HG02938 (cell line): Measurements from ENCODE around the gene PRKCA.
"Not testable (repeated sequence)": the region's sequence is repeated elsewhere in the genome, so short reads cannot be mapped to it uniquely, and the experiment has no call there.

ENCODE experiments used
- ATAC-seq: cut with Tn5 transposase; IDR thresholded peaks from one replicate; pipeline ENCODE4 v1.9.1; 2021; ENCODE audit warnings: mild to moderate bottlenecking, moderate library complexity; ENCODE audit not compliant: unreplicated experiment

The PRKCA gene

DNA sequence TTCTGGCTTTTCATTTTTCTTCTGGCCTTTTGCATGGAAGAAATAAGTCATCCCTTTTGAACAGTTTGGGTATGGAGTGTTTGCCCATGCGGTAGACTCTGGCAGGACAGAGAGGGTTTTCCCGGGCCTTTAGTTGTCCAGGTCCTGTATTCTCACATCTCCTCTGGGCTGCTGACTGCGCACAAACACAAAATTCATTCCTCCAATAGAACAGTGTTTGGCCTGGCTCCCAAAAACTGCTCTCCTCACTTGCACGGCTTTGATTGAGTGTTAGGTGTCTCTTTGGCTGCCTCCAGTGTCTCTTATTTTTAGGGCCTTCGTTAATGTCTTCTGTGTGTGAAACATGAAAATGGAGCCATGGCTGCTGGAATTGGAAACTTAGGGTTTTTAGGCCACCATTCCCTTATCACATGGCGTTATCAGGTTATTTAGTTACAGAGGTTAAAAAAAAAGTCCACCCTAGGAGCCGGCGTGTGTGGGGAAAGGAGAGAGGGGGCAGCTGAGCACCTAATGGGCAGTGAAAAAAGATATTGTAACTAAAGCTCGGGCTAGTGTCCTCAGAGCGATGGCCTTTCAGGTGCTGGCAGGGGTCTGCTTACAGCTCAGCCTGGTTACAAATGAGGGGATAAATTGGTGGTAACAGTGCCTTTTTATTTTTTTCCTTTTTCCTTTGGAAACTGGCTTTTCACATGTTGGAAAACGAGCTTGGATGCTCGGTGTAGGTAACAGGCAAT, 47.3 kb downstream of the PRKCA start:
- no peak for ATAC-seq

DNA sequence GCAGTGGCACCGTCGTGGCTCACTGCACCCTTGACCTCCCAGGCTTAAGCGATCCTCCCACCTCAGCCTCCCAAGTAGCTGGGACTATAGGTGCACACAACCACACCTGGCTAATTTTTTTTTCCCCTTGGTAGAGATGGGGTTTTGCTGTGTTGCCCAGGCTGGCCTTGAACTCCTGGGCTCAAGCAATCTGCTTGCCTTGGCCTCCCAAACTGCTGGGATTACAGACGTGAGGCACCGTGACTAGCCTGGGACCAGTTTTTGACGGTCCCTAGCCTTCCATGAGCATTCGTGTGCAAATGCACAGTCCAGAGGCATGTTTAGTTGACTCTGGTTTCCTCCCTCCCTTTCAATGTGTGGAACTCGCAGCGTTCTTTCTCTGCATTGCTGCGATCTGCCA, 48.2 kb downstream of the PRKCA start:
- not testable (repeated sequence) for ATAC-seq

DNA sequence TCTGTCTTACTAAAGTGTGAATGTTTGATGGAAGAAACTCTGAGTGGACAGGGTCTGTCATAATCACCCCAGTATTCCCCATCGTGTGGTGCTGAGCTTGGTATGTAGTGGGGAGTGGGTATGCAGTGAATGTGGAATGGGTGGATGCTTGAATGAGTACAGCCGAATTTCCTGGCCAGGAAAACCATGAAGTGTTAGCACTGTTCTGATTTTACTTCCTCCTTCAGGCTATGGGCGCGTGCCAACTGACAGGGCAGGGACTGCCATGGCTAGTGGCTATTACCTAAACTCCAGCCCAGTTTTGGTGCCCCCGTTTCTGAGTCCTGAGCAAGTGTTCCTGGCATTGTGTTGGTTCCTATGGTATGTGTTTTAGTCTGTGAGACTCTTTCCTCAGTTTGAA, 48.6 kb downstream of the PRKCA start:
- ATAC-seq = no peak

DNA sequence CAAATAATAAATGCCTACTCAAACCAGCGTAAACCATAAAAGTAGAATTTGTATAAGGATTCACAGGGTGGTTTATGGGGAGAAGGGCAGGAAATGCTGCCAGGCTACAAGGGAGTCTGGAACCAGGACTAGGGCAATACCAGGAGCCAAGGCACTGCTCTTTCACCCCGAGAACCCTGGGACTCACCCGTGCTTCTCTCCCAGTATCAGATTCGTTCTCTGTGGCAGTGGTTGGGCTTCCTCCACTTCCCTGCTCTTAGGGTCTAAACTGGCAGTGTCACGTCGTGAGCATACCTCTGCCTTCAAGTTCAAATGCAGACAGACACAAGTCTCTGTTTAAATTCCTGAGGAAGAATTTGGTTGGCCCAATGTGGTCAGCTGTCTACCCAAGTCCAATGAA, 49.3 kb downstream of the PRKCA start:
- ATAC-seq = no peak

DNA sequence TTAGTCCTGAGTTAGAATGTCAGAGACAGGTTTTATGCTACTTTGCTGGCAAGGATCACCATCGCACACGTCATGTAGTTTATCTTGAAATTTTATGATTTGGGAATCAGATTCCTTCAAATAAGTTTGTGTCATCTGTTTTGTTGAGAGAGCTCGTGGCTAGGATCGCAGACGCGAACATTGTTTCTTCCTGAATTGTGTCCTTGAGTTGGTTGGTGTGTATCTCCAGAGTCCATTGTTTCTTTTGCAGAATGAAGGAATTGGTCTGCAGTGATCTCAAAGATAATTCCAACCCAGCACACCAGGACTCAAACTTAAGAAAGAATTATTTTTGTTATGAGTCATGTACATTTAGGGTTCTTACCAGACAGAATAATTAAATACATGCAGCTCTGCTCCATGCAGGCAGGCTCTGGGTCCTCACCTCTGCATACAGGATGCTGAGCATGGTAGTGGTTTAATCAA, 51.6 kb downstream of the PRKCA start:
- ATAC-seq = no peak

DNA sequence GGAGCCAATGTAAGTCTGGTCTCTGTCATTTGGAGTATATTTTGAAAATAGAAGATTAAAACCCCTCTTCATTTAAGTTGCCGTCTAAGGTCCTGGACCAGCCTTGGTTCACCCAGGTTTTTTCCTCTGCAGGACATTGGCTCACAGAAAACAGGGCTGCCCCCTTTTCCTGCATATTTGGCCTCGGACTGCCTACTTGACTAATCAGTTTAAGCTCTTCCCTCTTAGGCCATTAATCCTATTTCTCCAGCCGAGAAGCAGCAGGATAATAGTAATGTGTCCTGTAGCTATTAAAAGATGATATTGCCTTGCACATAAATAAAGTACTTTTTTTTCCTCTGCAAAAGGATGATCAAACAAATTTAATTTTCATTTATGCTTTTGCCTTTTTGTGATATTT, 52.1 kb downstream of the PRKCA start:
- ATAC-seq = no peak

DNA sequence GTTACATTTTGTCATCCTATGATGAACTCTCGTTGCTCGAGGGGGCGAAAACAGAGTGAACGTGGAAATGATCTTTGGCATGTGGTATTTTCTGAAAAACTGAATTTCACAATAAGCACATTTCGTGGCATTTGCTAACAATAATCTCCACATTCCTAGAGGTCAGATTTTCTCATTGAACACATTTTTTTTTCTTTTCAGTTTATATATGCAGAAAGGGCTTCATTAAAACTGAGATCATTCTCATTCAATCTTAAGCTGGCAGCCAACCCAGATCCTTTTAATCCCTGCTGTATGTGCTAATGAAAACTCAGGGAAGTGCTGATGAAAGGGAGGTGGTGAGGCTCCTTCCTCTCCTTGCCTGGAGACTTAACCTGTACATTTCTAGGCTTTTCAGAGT, 52.6 kb downstream of the PRKCA start:
- ATAC-seq = no peak

DNA sequence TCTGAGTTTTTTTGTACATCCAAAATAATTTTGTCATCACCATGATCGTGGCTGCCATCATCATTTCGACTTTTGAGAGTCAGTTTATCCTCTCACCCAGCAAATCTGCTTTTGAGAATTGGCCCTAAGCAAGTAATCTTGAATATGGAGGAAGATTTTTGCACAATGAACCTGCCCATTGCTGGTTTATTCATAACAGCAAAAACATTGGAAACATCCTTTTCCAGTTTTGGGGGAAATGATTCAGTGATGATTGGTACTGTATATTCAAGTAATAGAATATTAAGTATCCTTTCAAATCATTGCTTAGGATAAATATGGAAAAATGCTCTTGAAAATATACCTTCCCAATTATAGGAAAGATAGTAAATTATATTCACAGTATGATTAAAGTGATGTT, 53.1 kb downstream of the PRKCA start:
- no peak for ATAC-seq

DNA sequence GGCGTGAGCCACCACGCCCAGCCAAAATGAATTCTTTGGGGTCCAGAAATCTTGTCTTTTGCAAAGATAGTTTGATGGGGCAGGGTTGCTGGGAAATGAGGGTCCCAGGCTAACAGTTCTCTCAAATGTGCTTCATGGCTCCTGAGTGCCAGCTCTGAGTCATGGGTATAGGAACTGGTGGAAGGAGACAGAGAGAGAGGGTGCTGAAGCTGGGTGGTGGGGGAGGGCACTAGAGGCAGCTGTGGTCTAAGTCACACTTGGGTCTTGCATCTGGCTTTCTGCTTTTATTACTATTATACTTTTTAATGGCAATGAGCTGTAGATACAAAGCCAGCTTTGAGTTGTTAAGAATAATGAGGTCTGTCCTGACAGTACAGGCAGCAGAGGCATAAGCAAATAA, 54.6 kb downstream of the PRKCA start:
- ATAC-seq = no peak

DNA sequence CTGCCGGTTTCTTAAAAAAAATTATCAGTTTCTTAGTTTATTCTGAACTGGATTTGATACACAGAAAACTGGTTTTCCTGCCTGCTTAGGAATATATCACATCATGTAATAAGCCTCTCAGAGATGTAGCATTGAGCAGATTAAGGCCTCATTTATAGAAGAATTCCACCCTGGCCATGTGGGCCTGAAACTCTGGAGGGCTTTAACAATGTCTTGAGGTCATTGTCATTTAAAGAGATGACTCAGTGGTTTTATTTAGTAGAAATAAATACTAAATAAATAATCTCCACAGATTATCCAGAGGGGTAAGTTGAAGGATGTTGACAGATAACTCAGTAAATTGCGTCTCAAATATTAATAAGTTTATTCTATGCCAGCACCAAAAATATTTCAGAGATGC, 56.9 kb downstream of the PRKCA start:
- ATAC-seq = no peak

DNA sequence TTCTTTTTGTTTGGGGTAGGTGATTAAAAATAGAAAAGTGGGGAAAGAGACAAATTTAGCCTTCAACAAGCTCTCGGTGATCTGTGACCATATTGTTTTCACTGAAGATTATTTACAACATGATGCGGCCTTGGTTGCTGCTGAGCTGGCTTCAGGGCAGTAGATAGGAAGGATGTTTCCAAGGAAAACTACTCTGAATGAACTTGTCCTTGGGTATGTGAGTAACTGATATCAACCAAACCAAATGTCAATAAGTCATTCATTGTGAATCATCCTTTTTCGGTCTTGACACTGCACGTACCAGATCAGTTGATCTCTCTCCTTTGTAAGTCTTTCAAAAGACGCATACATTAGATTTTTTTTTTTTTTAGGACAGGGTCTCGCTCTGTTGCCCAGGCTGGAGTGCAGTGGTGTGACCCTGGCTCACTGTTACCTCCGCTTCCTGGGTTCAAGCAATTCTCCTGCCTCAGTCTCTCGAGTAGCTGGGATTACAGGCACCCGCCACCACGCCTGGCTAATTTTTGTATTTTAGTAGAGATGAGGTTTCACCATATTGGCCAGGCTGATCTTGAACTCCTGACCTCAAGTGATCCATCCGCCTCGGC, 58.6 kb downstream of the PRKCA start:
- not testable (repeated sequence) for ATAC-seq

DNA sequence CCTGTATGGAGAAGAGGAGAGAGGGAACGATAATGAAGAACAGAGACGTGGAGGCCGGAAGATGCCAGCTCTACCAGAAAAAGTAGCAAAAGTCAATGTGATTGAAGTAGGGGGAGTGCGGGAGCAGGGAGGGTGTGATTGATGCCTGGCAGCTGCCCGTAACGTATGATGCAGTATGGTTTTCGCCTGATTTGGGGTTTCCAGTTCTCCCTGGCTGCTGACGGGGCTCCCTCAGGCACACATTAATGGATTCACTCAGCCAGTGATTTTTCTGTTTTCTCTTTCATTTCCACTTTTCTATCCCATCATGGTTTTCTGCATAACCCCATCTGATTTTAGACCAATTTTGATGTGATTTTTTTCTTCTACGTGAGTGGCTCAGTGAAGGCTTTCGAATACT, 62.1 kb downstream of the PRKCA start:
- ATAC-seq = no peak

DNA sequence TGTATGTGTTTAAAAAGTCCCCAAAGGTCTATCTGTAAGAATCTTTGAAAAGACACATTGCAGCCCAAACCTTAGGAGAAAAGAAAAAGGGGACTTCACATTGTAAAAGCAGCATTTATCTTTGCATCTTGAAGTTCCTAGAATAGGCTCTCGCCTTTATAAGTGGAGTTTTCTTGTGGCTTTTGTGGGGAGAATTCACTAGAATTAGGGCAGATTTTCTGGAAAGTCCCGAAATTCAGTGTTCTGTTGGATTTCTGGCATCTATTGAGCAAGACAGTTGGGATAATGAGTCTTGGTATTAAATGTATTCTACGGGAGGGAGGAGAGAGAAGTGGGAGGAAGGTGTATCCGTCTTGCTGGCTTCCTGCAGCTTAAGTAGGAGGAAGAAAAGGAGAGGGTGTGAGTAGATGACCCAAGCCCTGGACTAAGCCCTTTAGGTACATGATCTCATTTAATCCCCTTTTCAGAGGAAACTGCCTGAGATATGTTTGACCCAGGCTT, 62.6 kb downstream of the PRKCA start:
- ATAC-seq = no peak

DNA sequence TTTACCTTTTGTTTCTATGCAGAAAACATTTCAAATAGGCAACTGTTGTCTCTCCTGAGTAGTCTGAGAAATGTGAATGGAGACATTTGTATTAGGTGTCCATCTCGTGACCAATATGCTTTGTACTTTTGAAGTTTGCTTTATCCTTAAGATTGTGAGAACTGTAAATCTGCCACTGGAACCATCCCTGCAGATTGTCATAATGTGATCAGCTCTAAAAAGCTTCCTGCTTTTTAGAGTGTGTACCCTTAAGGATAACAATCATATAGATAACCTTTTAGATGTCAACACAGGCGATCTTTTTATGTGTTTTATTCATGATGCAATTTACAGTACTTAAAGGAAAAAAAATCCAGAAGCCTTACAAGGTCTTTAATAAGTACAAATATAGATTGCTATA, 63.5 kb downstream of the PRKCA start:
- ATAC-seq = no peak

DNA sequence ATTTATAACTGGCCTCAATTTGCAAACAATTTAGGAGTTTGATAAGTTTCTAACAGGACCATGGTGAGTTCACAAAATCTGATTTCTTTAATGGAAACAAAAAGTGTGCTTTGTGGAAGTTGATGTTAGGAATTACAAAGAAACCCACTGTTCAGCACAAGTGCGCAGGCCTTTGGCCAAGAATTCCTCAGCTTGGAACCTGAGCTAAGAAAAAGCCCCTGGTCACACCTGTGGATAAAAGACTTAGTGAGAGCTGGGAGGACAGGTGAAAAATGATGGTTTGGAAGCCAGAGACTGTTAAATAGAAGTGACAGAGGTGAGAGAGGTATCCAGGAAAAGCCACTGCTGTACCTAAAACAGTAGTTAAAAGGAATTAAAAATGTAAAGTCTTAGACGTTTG, 64.7 kb downstream of the PRKCA start:
- no peak for ATAC-seq

DNA sequence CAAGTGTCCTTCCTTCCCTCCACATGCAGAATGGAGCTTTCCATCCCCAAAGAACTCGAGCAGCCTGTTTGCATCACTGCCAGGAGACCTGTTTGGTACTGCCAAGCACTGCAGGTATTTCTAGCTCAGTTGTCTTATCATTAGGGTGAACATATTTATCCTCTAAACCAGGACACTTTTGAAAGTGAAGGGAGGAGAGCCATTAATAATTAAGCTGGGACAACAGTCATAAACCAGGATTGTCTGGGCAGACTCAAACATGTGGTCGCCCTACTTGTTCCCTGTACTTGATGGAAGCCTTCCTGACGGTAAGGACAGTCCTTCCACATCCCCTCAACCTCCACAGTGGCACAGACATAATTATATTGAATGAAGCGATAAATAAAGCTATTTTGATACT, 67.4 kb downstream of the PRKCA start:
- ATAC-seq = no peak

DNA sequence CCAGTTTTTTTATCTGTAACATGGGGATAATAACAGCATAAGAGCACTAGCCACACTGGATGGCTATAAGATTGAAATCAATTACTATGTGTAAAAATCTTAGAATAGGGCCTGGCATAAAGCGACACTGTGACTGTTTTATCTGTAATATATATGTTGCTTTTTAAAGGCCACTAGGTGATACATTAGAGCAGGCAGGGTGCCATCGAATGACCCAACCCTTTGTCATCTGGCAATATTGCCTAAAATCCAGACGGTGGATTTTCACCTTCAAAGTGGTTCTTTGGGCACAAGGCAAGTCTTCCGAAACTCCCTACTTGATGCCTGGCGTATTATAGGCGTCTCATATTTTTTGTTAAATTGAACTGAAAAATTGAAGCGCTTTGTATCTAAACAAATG, 69.1 kb downstream of the PRKCA start:
- ATAC-seq = no peak

DNA sequence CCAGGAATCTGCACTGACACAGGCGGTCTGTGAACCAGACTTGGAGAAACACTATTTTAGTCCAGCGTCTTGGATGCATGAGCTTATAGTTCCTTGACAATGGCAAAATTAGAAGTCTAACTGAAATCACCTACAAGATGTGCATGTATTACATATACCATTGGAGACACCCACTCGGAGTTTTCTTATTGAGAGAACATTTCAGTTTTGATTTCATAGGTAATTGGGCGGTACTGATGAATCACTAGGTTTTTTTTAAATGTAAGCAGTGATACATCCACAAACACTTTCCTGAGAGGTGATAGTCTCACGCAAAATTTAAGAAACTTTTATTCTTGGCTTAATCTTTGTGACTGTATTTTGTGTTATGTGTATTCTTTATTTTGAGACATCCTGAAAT, 69.8 kb downstream of the PRKCA start:
- ATAC-seq = no peak

DNA sequence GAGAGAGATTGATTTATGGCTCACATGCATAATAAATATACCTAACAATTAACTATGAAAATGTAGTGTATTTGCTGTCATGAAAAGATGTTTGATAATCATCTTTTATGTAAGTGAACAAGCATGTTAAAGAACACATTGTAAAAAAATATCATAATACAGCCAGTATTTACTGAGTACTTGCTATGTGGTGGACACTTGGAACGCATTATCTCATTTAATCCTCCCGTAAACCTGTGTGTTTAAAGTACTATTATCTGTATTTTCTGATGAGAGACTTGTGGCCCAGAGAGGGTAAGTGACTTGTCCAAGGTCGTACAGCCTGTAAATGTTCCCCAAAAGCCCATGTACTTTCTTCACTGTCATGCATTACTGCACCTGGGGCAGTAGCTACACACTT, 70.7 kb downstream of the PRKCA start:
- no peak for ATAC-seq

DNA sequence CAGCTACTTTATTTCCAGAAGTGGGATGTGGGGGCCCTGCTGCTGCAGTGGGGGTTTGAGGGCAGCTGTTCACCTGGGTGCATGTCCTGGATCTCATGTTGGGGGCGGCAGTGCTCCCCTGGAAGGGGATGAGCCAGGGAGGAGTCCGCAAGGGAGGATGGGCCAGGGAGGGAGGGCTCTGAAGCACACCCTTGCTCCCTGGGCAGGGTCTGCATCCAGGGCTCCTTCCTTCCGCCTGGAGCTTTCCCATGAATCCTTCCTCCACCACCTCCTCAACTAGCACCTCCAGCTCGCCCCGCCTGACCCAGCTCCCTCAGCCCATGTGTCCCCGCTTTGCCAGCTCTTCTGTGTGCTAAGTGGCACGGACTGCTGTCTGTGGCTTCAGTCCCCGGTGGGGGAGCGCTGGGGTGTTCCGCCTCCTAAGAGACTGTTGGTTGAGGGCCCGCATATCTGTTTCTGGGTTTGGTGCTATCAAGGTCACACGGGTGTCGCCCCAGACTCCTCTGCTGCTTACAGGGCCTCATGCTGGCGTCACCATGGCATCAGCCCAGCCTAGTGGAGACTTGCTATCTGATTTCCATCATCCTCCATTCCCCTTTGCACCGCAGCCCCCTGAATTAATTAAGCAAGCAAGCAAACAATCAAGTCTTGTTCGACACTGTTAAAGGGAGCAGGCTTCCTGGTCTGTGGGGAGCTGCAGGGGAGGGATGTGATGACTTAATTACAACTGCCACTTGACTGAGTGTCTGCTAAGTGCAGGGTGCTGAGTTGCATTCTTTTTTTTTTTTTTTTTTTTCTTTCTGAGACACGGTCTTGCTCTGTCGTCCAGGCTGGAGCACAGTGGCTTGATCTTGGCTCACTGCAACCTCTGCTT, 71.8 kb downstream of the PRKCA start:
- no peak for ATAC-seq

DNA sequence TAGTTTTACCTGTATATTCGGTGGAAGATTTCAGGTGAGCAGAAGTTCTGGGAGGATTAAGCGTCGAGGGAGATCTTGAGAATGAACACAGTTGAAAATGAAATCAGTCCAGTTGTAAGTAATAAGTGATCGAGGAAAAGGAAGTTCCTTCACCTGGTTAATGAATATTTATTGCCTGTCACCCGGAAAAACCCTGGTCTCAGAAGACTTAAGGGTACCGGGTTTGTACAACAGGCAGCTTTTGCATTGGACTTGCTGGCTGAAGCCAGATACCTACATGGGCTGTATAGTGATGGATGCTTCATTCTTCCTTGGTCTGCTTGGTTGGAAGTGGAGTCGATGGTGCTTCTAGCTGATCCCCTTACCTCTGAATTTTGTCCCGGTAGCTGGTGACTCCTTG, 72.7 kb downstream of the PRKCA start:
- no peak for ATAC-seq

DNA sequence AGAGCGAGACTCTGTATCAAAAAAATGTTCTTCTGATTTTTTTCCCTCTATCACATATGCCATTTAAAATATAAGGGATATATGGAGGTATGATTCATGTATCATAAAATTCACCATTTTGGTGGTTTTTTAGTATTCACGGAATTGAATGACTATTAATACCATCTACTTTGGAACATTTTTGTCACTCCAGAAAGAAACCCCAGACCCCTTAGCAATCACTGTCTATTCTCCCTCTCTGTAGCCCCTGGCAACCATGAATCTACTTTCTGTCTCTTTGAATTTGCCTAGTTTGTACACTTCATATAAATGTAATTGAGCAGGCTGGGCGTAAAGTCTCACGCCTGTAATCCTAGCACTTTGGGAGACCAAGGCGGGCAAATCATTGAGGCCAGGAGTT, 75.9 kb downstream of the PRKCA start:
- no peak for ATAC-seq
